Natural killer cell (primary cell): ENCODE results near the gene ZSWIM9. TPM values are rescaled to one million over a fixed set of nuclear protein-coding genes. Genes with fewer than 3 reads are reported as not detected.
A peak's percentile ranks its signal among the peaks of the same experiment; 100 is the strongest.

Experiments used
- ATAC-seq, 3 donors: fragments of 150-1000 bp in 2 of 3; fragments of 200-7000 bp in 1 of 3; cut with Tn5 transposase; 1 replicate in 1 of 3; 2 replicates in 2 of 3; pipeline ENCODE4 v1.10.0; 2021; ENCODE audit warnings: mild to moderate bottlenecking in 2 of 3, moderate library complexity in 2 of 3
- DNase-seq, 2 donors: peaks; one replicate each; pipeline versions ENCODE4 v3.0.0 to v3.0.0-alpha.2; 2013 to 2021; ENCODE audit warnings: mixed read lengths in 1 of 2
- H3K27ac ChIP-seq: one replicate; pipeline ENCODE4 v1.5.1; 2013; ENCODE audit warnings: mild to moderate bottlenecking, low read length
- H3K27me3 ChIP-seq: one replicate; pipeline ENCODE4 v1.6.1; 2013; ENCODE audit warnings: low read length; ENCODE audit not compliant: control insufficient read depth, insufficient read depth
- H3K36me3 ChIP-seq: one replicate; pipeline ENCODE4 v1.6.1; 2013; ENCODE audit warnings: low read length; ENCODE audit not compliant: control insufficient read depth, insufficient read depth
- H3K4me1 ChIP-seq: one replicate; pipeline ENCODE4 v1.6.1; 2013; ENCODE audit warnings: low read length; ENCODE audit not compliant: control insufficient read depth, insufficient read depth
- H3K4me3 ChIP-seq: one replicate; pipeline ENCODE4 v1.5.1; 2013; ENCODE audit warnings: low read length
- H3K9me3 ChIP-seq: one replicate; pipeline ENCODE4 v1.6.1; 2013; ENCODE audit warnings: low read length; ENCODE audit not compliant: control insufficient read depth, insufficient read depth
- H3K27ac Mint-ChIP-seq, 2 donors: one replicate each; pipeline ENCODE4 v1.8.0; 2022; ENCODE audit warnings: mild to moderate bottlenecking in 2 of 2, mixed read lengths in 2 of 2, moderate library complexity in 1 of 2
- H3K27me3 Mint-ChIP-seq, 2 donors: one replicate each; pipeline ENCODE4 v1.8.0; 2022; ENCODE audit warnings: low read depth in 2 of 2, mixed read lengths in 2 of 2
- H3K36me3 Mint-ChIP-seq: one replicate; pipeline ENCODE4 v1.8.0; 2022; ENCODE audit warnings: mixed read lengths
- H3K4me1 Mint-ChIP-seq, 2 donors: one replicate each; pipeline ENCODE4 v1.8.0; 2022; ENCODE audit warnings: mixed read lengths in 2 of 2
- H3K4me3 Mint-ChIP-seq: one replicate; pipeline ENCODE4 v1.8.0; 2022; ENCODE audit warnings: mild to moderate bottlenecking, moderate library complexity, mixed read lengths
- H3K9me3 Mint-ChIP-seq, 2 donors: one replicate each; pipeline ENCODE4 v1.8.0; 2022; ENCODE audit warnings: mixed read lengths in 2 of 2
- CTCF ChIP-seq: fragments of 200-600 bp; IDR thresholded peaks from one replicate; pipeline ENCODE4 v1.8.0; 2022; ENCODE audit warnings: antibody characterized with exemption
- WGBS: methylation state at CpG from one replicate; pipeline ENCODE4 v1.1.7; 2013; ENCODE audit warnings: missing lambda C conversion rate; ENCODE audit not compliant: insufficient coverage; 5-methylcytosine and 5-hydroxymethylcytosine counted together
- intact Hi-C: fragments of 100-400 bp; cut with micrococcal nuclease; formaldehyde crosslinking; loops from one replicate; pipeline ENCODE4 v1.14.2; 2022
- total RNA-seq, 4 donors: library from RNA; stranded (reverse); fragments of 120-200 nt in 1 of 4; gene quantifications; one replicate each; pipeline versions ENCODE4 v1.2.3 to v1.2.4, GENCODE V29; 2013 to 2022

Gene ZSWIM9
- total RNA-seq, 3 donors from 2014 or later (not counting 1 experiment from before 2014, with no cell fraction given): 4.0 to 7.0 (median 5.4) TPM

- H3K4me1 Mint-ChIP-seq: peaks cover 0 to 15% of the 10 kb centered on the region in 2 donors
- no peak overlapping the region for H3K4me3 Mint-ChIP-seq
- TF ChIP-seq CTCF: no peak
- Histone ChIP-seq H3K36me3 (peaks cover 9% of the 10 kb centered on the region), H3K27me3 (no peaks in the 10 kb centered on the region), H3K4me1 (peaks cover 12% of the 10 kb centered on the region), H3K4me3 (no peak overlapping the region), H3K27ac (no peak overlapping the region), H3K9me3 (no peaks in the 10 kb centered on the region)
- peak overlapping the region; percentile 29 to 78 for H3K27ac Mint-ChIP-seq
- no peaks in the 10 kb centered on the region for H3K27me3 Mint-ChIP-seq
- DNase-seq: no peak
- H3K36me3 Mint-ChIP-seq: peaks cover 7% of the 10 kb centered on the region
- WGBS: 75% methylated on average over 14 of the region's 14 CpGs
- ATAC-seq: peak in 1 of 3 donors; percentile 7
- intact Hi-C loops: no loop called here
- H3K9me3 Mint-ChIP-seq: no peaks in the 10 kb centered on the region
Observed at GRCh38 chr19:48122421-48122820, 48.1 kb upstream of the ZSWIM9 start.

- Histone ChIP-seq H3K4me1 (peaks cover 9% of the 10 kb centered on the region), H3K36me3 (peaks cover 15% of the 10 kb centered on the region), H3K9me3 (no peaks in the 10 kb centered on the region), H3K27me3 (no peaks in the 10 kb centered on the region), H3K4me3 (no peak overlapping the region), H3K27ac (no peak overlapping the region)
- Mint-ChIP-seq H3K4me1 (peaks cover 0 to 8% of the 10 kb centered on the region in 2 donors), H3K9me3 (no peaks in the 10 kb centered on the region), H3K27ac (no peak overlapping the region), H3K27me3 (no peaks in the 10 kb centered on the region), H3K36me3 (peaks cover 18% of the 10 kb centered on the region), H3K4me3 (no peak overlapping the region)
- intact Hi-C loops: no loop called here
- TF ChIP-seq CTCF: no peak
- no peak for ATAC-seq
- no peak for DNase-seq
- WGBS: 93% methylated on average over 11 of the region's 12 CpGs
Observed at GRCh38 chr19:48123907-48124651, 46.4 kb upstream of the ZSWIM9 start.

GRCh38 chr19:48127561-48127960 is 42.9 kb upstream of the ZSWIM9 start:
- ATAC-seq: no peak
- Mint-ChIP-seq H3K4me3 (no peak overlapping the region), H3K36me3 (peaks cover 18% of the 10 kb centered on the region), H3K27me3 (no peaks in the 10 kb centered on the region), H3K9me3 (no peaks in the 10 kb centered on the region), H3K4me1 (no peaks in the 10 kb centered on the region), H3K27ac (no peak overlapping the region)
- Histone ChIP-seq H3K4me1 (peaks cover under 1% of the 10 kb centered on the region), H3K36me3 (peaks cover 27% of the 10 kb centered on the region), H3K4me3 (no peak overlapping the region), H3K27me3 (no peaks in the 10 kb centered on the region), H3K27ac (no peak overlapping the region), H3K9me3 (no peaks in the 10 kb centered on the region)
- TF ChIP-seq CTCF: no peak
- intact Hi-C loops: no loop called here
- no peak for DNase-seq
- WGBS: over 99% methylated on average over 5 of the region's 6 CpGs

GRCh38 chr19:48133094-48133493 is 37.4 kb upstream of the ZSWIM9 start:
- Histone ChIP-seq H3K36me3 (peaks cover 20% of the 10 kb centered on the region), H3K27me3 (no peaks in the 10 kb centered on the region), H3K4me1 (no peaks in the 10 kb centered on the region), H3K9me3 (no peaks in the 10 kb centered on the region), H3K27ac (no peak overlapping the region), H3K4me3 (no peak overlapping the region)
- peaks cover 5% of the 10 kb centered on the region for H3K36me3 Mint-ChIP-seq
- no peak overlapping the region for H3K27ac Mint-ChIP-seq
- 95% methylated on average over 6 of the region's 6 CpGs for WGBS
- no peak overlapping the region for H3K4me3 Mint-ChIP-seq
- no peak for TF ChIP-seq CTCF
- ATAC-seq: no peak
- no peaks in the 10 kb centered on the region for H3K4me1 Mint-ChIP-seq
- intact Hi-C loops: no loop called here
- H3K9me3 Mint-ChIP-seq: no peaks in the 10 kb centered on the region
- no peaks in the 10 kb centered on the region for H3K27me3 Mint-ChIP-seq
- DNase-seq: no peak
